Cardiac fibroblast (primary cell): ENCODE measurements around the gene AMOT.
"Not testable (repeated sequence)": the region's sequence is repeated elsewhere in the genome, so short reads cannot be mapped to it uniquely, and the experiment has no call there.

Experiments
- DNase-seq, 2 donors: peaks; one replicate each; pipeline versions ENCODE4 v3.0.0 to v3.0.0-alpha.2; 2010; ENCODE audit warnings: low read depth in 2 of 2
- H3K4me3 ChIP-seq, 2 donors: replicated peaks in 1 of 2; 1 replicate in 1 of 2; 2 replicates in 1 of 2; pipeline ENCODE4 v1.5.1; 2011; ENCODE audit warnings: low read depth in 2 of 2, low read length in 2 of 2, mild to moderate bottlenecking in 2 of 2, moderate library complexity in 1 of 2
- TF ChIP-seq, protein P1 (sequence below): IDR thresholded peaks from one replicate; pipeline ENCODE4 v1.5.1; 2011; ENCODE audit warnings: low read depth, mild to moderate bottlenecking, low read length, inconsistent platforms

The AMOT gene

DNA sequence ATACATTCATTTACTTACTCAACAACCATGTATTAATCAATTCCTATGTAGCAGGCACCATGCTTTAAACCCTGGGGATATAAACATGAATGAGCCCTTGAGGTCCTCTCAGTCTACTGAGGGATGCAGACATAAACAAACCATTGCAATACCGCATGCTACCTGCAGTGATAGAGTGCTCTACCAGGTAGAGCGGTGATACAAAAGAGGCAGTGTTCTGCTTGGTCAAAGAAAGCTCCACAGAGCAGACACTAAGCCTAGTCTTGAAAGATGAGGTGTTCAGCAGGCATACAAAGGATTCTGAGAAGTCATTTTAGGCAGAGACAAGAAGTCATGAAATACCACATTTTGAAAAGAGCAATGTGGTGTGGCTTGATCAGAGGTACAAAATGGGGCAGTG lies 26.9 kb upstream of the AMOT start:
- TF ChIP-seq, protein P1, sequence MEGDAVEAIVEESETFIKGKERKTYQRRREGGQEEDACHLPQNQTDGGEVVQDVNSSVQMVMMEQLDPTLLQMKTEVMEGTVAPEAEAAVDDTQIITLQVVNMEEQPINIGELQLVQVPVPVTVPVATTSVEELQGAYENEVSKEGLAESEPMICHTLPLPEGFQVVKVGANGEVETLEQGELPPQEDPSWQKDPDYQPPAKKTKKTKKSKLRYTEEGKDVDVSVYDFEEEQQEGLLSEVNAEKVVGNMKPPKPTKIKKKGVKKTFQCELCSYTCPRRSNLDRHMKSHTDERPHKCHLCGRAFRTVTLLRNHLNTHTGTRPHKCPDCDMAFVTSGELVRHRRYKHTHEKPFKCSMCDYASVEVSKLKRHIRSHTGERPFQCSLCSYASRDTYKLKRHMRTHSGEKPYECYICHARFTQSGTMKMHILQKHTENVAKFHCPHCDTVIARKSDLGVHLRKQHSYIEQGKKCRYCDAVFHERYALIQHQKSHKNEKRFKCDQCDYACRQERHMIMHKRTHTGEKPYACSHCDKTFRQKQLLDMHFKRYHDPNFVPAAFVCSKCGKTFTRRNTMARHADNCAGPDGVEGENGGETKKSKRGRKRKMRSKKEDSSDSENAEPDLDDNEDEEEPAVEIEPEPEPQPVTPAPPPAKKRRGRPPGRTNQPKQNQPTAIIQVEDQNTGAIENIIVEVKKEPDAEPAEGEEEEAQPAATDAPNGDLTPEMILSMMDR, result no peak
- H3K4me3 ChIP-seq, result no peak overlapping the region
- DNase-seq, result no peak

- H3K4me3 ChIP-seq, result no peak overlapping the region
- DNase-seq, result no peak
- TF ChIP-seq, protein P1, result no peak
Measured at GRCh38 chrX:112866175-112866574, 25.5 kb upstream of the AMOT start.

DNA sequence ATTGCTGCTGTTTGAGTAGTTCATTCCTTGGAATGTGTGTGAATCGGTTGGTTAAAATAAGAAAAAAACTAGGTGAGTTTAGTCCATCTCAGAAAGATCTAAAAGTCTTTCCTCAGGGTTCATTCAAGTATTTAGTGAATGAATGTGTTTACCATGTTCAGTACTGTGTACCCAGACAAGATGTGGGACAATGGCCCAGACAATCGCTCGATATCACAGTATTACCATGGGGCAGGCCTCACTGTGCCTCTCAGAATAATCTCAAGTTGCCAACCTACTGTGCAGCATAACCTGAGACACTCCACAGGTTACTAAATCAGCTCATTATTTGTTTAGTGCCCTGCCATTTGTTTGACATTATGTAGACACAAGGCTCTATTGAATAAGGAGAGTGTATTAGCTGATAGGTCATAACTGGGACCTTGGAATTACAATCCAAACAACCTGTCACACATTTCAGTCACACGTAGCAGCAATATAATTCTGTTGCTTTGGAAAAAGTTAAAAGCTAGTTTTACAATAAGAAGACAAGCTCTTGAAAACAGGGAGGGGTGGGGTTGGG lies 24.9 kb upstream of the AMOT start:
- DNase-seq, result no peak
- TF ChIP-seq, protein P1, result no peak
- H3K4me3 ChIP-seq, result no peak overlapping the region

GRCh38 chrX:112863850-112864249 lies 23.2 kb upstream of the AMOT start:
- no peak overlapping the region for H3K4me3 ChIP-seq
- DNase-seq, result no peak
- TF ChIP-seq, protein P1, result no peak

DNA sequence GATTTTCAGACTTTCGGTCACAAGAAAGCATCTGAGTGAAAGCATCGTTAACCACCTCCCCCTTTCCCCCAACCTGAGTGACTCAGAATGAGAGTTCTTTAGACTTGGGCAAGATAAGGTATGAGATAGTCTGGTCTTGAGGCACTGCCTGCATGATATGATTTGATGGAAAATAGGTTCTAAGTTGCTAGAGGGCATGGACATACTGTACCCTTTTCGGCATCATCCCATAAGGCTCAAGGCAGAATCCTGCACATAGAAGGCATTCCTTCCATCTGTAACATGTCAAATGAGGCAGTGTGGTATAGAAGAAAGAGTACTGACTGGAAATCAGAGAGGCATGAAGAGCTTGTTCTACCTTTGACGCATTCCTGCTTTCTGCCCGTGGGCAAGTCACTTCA lies 16.8 kb upstream of the AMOT start:
- no peak overlapping the region for H3K4me3 ChIP-seq
- TF ChIP-seq, protein P1, result no peak
- no peak for DNase-seq

DNA sequence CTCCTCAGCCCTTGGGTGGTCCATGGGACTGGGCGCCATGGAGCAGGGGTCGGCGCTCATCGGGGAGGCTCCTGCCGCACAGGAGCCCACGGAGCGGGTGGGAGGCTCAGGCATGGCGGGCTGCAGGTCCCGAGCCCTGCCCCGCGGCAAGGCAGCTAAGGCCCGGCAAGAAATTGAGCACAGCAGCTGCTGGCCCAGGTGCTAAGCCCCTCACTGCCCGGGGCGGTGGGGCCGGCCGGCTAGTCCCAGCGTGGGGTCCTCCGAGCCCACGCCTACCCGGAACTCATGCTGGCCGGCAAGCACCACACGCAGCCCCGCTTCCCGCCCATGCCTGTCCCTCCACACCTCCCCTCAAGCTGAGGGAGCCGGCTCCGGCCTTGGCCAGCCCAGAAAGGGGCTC lies 14.3 kb upstream of the AMOT start:
- DNase-seq, H3K4me3 ChIP-seq: not testable (repeated sequence)

- no peak overlapping the region for H3K4me3 ChIP-seq
- DNase-seq, result no peak
- TF ChIP-seq, protein P1, result no peak
Measured at GRCh38 chrX:112852851-112853250, 12.2 kb upstream of the AMOT start.
